HepG2 (cell line): ENCODE measurements around the gene DUS1L. TPM values are rescaled to one million over a fixed set of nuclear protein-coding genes. Genes with fewer than 3 reads are reported as not detected.

Experiments used
- ATF5 ChIP-seq: sonication (generic); formaldehyde crosslinking; IDR thresholded peaks from 2 replicates; pipeline ENCODE4 v1.4.0; 2020; ENCODE audit warnings: mild to moderate bottlenecking, low read depth, missing genetic modification reagents
- CHCHD3 ChIP-seq: sonication (generic); formaldehyde crosslinking; IDR thresholded peaks from 2 replicates; pipeline ENCODE4 v1.8.0; 2022; ENCODE audit warnings: mild to moderate bottlenecking, missing genetic modification reagents, moderate library complexity
- JARID2 ChIP-seq: sonication (generic); formaldehyde crosslinking; IDR thresholded peaks from 2 replicates; pipeline ENCODE4 v1.8.1; 2023; ENCODE audit warnings: missing genetic modification reagents, inconsistent platforms; ENCODE audit not compliant: insufficient replicate concordance
- KLF6 ChIP-seq: IDR thresholded peaks from 2 replicates; pipeline ENCODE4 v1.8.0; 2016; ENCODE audit warnings: missing biosample characterization, missing genetic modification reagents
- MED8 ChIP-seq: sonication (generic); formaldehyde crosslinking; IDR thresholded peaks from 2 replicates; pipeline ENCODE4 v1.8.1; 2023; ENCODE audit warnings: mild to moderate bottlenecking, missing genetic modification reagents; ENCODE audit not compliant: insufficient replicate concordance
- MEIS1 ChIP-seq: sonication (generic); formaldehyde crosslinking; IDR thresholded peaks from 2 replicates; pipeline ENCODE4 v1.9.0; 2021; ENCODE audit warnings: mild to moderate bottlenecking, missing genetic modification reagents, moderate library complexity, borderline replicate concordance
- MLLT10 ChIP-seq: sonication (generic); formaldehyde crosslinking; IDR thresholded peaks from 2 replicates; pipeline ENCODE4 v1.4.0; 2020; ENCODE audit warnings: missing genetic modification reagents
- NFAT5 ChIP-seq: sonication (generic); formaldehyde crosslinking; IDR thresholded peaks from 2 replicates; pipeline ENCODE4 v1.4.0; 2020; ENCODE audit warnings: missing genetic modification reagents
- PLSCR1 ChIP-seq: sonication (generic); formaldehyde crosslinking; IDR thresholded peaks from 2 replicates; pipeline ENCODE4 v1.5.0; 2020; ENCODE audit warnings: missing genetic modification reagents, mild to moderate bottlenecking, borderline replicate concordance
- REXO4 ChIP-seq: sonication (generic); formaldehyde crosslinking; IDR thresholded peaks from 2 replicates; pipeline ENCODE4 v1.8.0; 2022; ENCODE audit warnings: missing genetic modification reagents, mild to moderate bottlenecking, borderline replicate concordance
- SKI ChIP-seq: fragments of 450-650 bp; IDR thresholded peaks from one replicate; pipeline ENCODE4 v1.6.1; 2018; ENCODE audit warnings: mild to moderate bottlenecking; ENCODE audit not compliant: partially characterized antibody
- TOPORS ChIP-seq: sonication (generic); formaldehyde crosslinking; IDR thresholded peaks from 2 replicates; pipeline ENCODE4 v1.8.0; 2023; ENCODE audit warnings: mild to moderate bottlenecking, missing genetic modification reagents
- ZKSCAN1 ChIP-seq: fragments of 150-350 bp; IDR thresholded peaks from 2 replicates; pipeline ENCODE4 v1.6.1; 2014; ENCODE audit warnings: low read length
- ZNF160 ChIP-seq: sonication (generic); formaldehyde crosslinking; IDR thresholded peaks from 2 replicates; pipeline ENCODE4 v1.8.0; 2022; ENCODE audit warnings: mild to moderate bottlenecking, inconsistent platforms, missing genetic modification reagents
- ZNF263 ChIP-seq: sonication (generic); formaldehyde crosslinking; IDR thresholded peaks from 2 replicates; pipeline ENCODE4 v1.4.0; 2020; ENCODE audit warnings: missing genetic modification reagents
- ZNF367 ChIP-seq: sonication (generic); formaldehyde crosslinking; IDR thresholded peaks from 2 replicates; pipeline ENCODE4 v1.4.0; 2020; ENCODE audit warnings: missing genetic modification reagents, borderline replicate concordance
- ZNF639 ChIP-seq: conservative IDR thresholded peaks from 2 replicates; pipeline ENCODE4 v1.6.1; 2018; ENCODE audit warnings: missing genetic modification reagents
- ZNF652 ChIP-seq: IDR thresholded peaks from 2 replicates; pipeline ENCODE4 v1.6.1; 2016; ENCODE audit warnings: low read depth, borderline replicate concordance
- ZNF761 ChIP-seq: sonication (generic); formaldehyde crosslinking; conservative IDR thresholded peaks from 2 replicates; pipeline ENCODE4 v1.4.0; 2020; ENCODE audit warnings: mild to moderate bottlenecking, missing genetic modification reagents
- ZNF790 ChIP-seq: sonication (generic); formaldehyde crosslinking; IDR thresholded peaks from 2 replicates; pipeline ENCODE4 v1.8.0; 2022; ENCODE audit warnings: missing genetic modification reagents, mild to moderate bottlenecking, borderline replicate concordance
- ZNF878 ChIP-seq: sonication (generic); formaldehyde crosslinking; IDR thresholded peaks from 2 replicates; pipeline ENCODE4 v1.8.1; 2023; ENCODE audit warnings: mild to moderate bottlenecking, missing genetic modification reagents, moderate library complexity
- ZSCAN22 ChIP-seq: sonication (generic); formaldehyde crosslinking; IDR thresholded peaks from 2 replicates; pipeline ENCODE4 v1.4.0; 2020; ENCODE audit warnings: mild to moderate bottlenecking, missing genetic modification reagents
- polyA plus RNA-seq, 8 experiments: library from polyadenylated mRNA; depleted of rRNA in 3 of 8; stranded (reverse) in 7 of 8; unstranded in 1 of 8; fragments of >200 nt; fragmentation: Illumina TruSeq in 4 of 8; extraction: Trizol in 4 of 8; gene quantifications; 2 replicates each; pipeline versions ENCODE4 v1.2.1 to v1.2.3, GENCODE V29; 2011 to 2016; ENCODE audit warnings: low read depth in 4 of 8, missing spikeins in 1 of 8, mixed read lengths in 1 of 8; ENCODE audit not compliant: insufficient read depth in 1 of 8
- total RNA-seq, 5 experiments: library from RNA; depleted of rRNA; stranded (reverse); fragments of >200 nt; fragmentation: Illumina TruSeq; extraction: Trizol; gene quantifications; 2 replicates each; pipeline ENCODE4 v1.2.3, GENCODE V29; 2016; ENCODE audit warnings: low read depth in 1 of 5

DUS1L gene
- total and polyA plus RNA-seq, 2 of the 13 experiments (the other 11 are each of a cell fraction or from before 2014, with no cell fraction given), result 81.0 to 109 TPM

GRCh38 chr17:82097184-82097918 is 31.7 kb upstream of the DUS1L start (continued):
- TF ChIP-seq PLSCR1 (CRISPR knock-in tag), result no peak
- peak; percentile 41; the same call in 1 of the 2 replicates for TF ChIP-seq CHCHD3 (CRISPR knock-in tag)
- TF ChIP-seq MEIS1, result peak; percentile 79
- TF ChIP-seq REXO4 (CRISPR knock-in tag), result no peak
- peak; percentile 74; the same call in 1 of the 2 replicates for TF ChIP-seq ATF5 (CRISPR knock-in tag)
- no peak for TF ChIP-seq SKI
- no peak for TF ChIP-seq ZNF263
- no peak for TF ChIP-seq MLLT10 (CRISPR knock-in tag)
- TF ChIP-seq ZNF367 (CRISPR knock-in tag), result peak; percentile 18; the same call in 1 of the 2 replicates
- TF ChIP-seq ZNF790 (CRISPR knock-in tag), result no peak; the same call in 1 of the 2 replicates
- TF ChIP-seq ZNF761 (CRISPR knock-in tag), result no peak
- no peak for TF ChIP-seq ZKSCAN1
- no peak; the same call in 1 of the 2 replicates for TF ChIP-seq KLF6 (CRISPR knock-in tag)
- no peak for TF ChIP-seq ZNF652 (CRISPR knock-in tag)
- TF ChIP-seq JARID2 (CRISPR knock-in tag), result no peak
- TF ChIP-seq ZNF160, result 0 out of 2 replicates have a peak, but pooled peaks have one; percentile 5
- no peak for TF ChIP-seq NFAT5
- no peak for TF ChIP-seq TOPORS (CRISPR knock-in tag)
- peak; percentile 28 for TF ChIP-seq MED8
- TF ChIP-seq ZNF639 (CRISPR knock-in tag), result no peak; the same call in 1 of the 2 replicates
- no peak for TF ChIP-seq ZSCAN22 (CRISPR knock-in tag)
- no peak for TF ChIP-seq ZNF878 (CRISPR knock-in tag)
